Activated CD4-positive, alpha-beta T cell treated with anti-CD3 and anti-CD28 coated beads, Interleukin-2, amount 10 ng/mL, durations not matched to agents 7 days and 5 days (primary cell): ENCODE data around the gene GRK6. TPM values are rescaled to one million over a fixed set of nuclear protein-coding genes. Genes with fewer than 3 reads are reported as not detected.

Source experiments
- CTCF ChIA-PET: fragments of 350-600 bp; sonication (Branson Sonifier 250); formaldehyde crosslinking; loops from one replicate; lab custom pipeline; 2021; ENCODE audit warnings: antibody characterized with exemption; lab: Charles Lee
- POLR2A ChIA-PET: fragments of 350-600 bp; sonication (Branson Sonifier 250); formaldehyde crosslinking; loops from one replicate; lab custom pipeline; 2021; ENCODE audit warnings: antibody characterized with exemption; lab: Charles Lee
- DNase-seq: peaks from one replicate; pipeline ENCODE4 v3.0.0-alpha.2; 2020
- H3K27ac Mint-ChIP-seq: one replicate; pipeline ENCODE4 v1.8.0; 2021; ENCODE audit warnings: mild to moderate bottlenecking, moderate library complexity, mixed read lengths
- H3K27me3 Mint-ChIP-seq: one replicate; pipeline ENCODE4 v1.8.0; 2021; ENCODE audit warnings: mixed read lengths
- H3K36me3 Mint-ChIP-seq: one replicate; pipeline ENCODE4 v1.8.0; 2021; ENCODE audit warnings: low read depth, mixed read lengths
- H3K4me1 Mint-ChIP-seq: one replicate; pipeline ENCODE4 v1.8.0; 2021; ENCODE audit warnings: mixed read lengths
- H3K4me3 Mint-ChIP-seq: one replicate; pipeline ENCODE4 v1.8.0; 2021; ENCODE audit warnings: mild to moderate bottlenecking, moderate library complexity, mixed read lengths
- H3K9me3 Mint-ChIP-seq: one replicate; pipeline ENCODE4 v1.8.0; 2021; ENCODE audit warnings: mixed read lengths
- total RNA-seq, 2 experiments: library from RNA; stranded (reverse); gene quantifications; one replicate each; pipeline ENCODE4 v1.2.3, GENCODE V29; 2021

Gene GRK6
- total RNA-seq, 2 experiments from 2014 or later, result 242 to 296 TPM

DNA sequence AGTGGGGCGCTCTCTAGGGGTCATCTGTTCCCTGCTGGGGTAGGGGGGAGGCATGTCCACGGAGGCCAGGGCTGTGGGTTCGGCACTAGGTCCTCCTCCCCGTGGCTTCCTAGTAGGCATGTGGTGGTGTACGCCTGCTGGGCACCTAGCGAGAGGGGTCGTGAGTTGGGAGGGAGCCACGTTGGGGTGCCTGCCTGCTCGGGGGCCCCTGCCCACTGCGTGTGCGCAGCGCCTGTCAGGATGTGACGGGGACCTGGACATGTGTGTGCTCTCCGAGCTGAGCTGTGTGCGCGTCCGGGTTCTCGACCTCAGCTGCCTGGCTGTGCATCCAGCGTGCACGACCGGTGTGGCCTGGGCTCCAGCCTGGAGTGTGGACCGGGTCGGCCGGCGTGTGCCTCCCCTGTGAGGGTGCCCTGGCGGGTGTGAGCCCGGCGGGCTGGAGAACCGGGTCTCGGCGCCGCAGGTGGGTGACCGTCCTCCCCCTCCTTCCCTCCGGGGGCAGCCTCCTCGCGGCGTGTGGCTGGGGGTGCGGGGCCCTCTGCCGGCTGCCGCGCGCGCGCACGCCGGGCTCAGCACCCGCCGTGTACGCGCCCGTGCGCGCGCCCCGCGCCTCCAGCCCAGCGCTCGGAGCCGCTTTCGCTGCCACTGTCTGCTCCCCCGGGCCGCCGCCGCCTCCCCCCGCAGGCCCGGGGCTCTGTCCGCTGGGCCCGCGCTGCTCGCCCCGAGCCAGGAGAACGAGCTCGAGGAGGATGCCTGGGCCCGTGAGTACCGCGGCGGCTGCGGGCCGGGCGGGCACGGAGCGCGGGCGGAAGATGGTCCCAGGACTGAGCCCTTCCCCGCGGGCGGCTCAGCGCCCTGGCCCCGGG lies 20.0 kb downstream of the GRK6 start, which contains the start of gene PRR7:
Gene PRR7, plus strand, starts transcription at position 615 of the 866 bp plus-strand sequence. CDS start 8,254 bp downstream, outside the sequence.
- CTCF ChIA-PET, result interaction anchor here (1.1 to 46.8 kb wide), 9 partner anchors 4 to 137 kb away, joined by 4 to 1643 read pairs (median 8); partner anchors contain the start of genes F12, GRK6, PFN3 and PRR7
- H3K4me3 Mint-ChIP-seq, result peak within 1 kb of the TSS; percentile 63
- H3K36me3 Mint-ChIP-seq, result peaks cover 7% of the 10 kb centered on the region
- POLR2A ChIA-PET, result interaction anchor here (0.6 to 1.6 kb wide), 5 partner anchors 13 to 56 kb away, joined by 3 to 8 read pairs (median 4); no protein-coding TSS in a partner anchor
- no peaks in the 10 kb centered on the region for H3K9me3 Mint-ChIP-seq
- peak within 1 kb of the TSS; percentile 84 for H3K27ac Mint-ChIP-seq
- DNase-seq, result peak; percentile 68
- H3K4me1 Mint-ChIP-seq, result peaks cover 54% of the 10 kb centered on the region
- peaks cover 8% of the 10 kb centered on the region for H3K27me3 Mint-ChIP-seq

DNA sequence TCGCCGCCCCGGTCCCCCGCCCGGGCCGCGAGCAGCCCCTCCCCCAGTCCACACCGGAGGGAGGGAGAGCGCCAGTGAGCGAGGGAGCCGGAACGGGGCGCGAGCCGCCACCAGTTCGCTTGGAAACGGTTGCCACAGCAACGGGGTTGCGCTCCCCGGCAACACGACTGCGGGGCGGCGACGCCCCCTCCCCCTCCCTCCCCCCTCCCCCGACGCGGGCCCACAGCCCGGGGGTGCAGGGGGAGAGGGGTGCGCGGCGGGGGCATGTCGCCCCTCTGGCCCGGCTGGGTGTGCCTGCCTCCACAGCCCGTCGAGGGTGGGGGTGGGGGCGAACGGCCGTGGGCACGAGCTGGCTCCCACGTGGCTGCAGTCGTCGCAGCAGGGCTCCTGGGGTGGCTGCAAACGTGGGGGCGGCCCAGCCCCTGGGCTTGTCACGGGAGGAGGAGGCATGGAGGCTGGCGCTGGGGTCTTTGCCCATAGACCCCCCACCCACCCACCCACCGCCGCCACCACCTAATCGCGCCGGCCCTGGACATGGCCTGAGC lies 20.7 kb downstream of the GRK6 start:
- peak overlapping the region; percentile 53 for H3K4me3 Mint-ChIP-seq
- H3K4me1 Mint-ChIP-seq, result peaks cover 50% of the 10 kb centered on the region
- CTCF ChIA-PET, result interaction anchor here (1.5 to 46.8 kb wide), 7 partner anchors 3 to 138 kb away, joined by 3 to 1643 read pairs (median 12); partner anchors contain the start of genes F12, GRK6, PFN3 and PRR7
- H3K27ac Mint-ChIP-seq, result no peak overlapping the region
- no peaks in the 10 kb centered on the region for H3K9me3 Mint-ChIP-seq
- POLR2A ChIA-PET, result interaction anchor here (1.3 kb wide), 1 partner anchor 14 kb away, joined by 3 read pairs; no protein-coding TSS in a partner anchor
- peaks cover 8% of the 10 kb centered on the region for H3K27me3 Mint-ChIP-seq
- peak; percentile 83 for DNase-seq
- peaks cover 3% of the 10 kb centered on the region for H3K36me3 Mint-ChIP-seq

- Mint-ChIP-seq H3K4me3 (peak overlapping the region; percentile 53), H3K27ac (peak overlapping the region; percentile 73), H3K4me1 (peaks cover 47% of the 10 kb centered on the region), H3K27me3 (peaks cover 8% of the 10 kb centered on the region), H3K36me3 (peaks cover 3% of the 10 kb centered on the region), H3K9me3 (no peaks in the 10 kb centered on the region)
- DNase-seq, result peak; percentile 26
- POLR2A ChIA-PET, result interaction anchor here (0.8 kb wide), 1 partner anchor 43 kb away, joined by 4 read pairs; no protein-coding TSS in a partner anchor
- CTCF ChIA-PET, result interaction anchor here (0.9 to 46.8 kb wide), 7 partner anchors 6 to 138 kb away, joined by 3 to 1643 read pairs (median 5); partner anchors contain the start of genes F12, GRK6, PFN3 and PRR7
Observed at GRCh38 chr5:177447611-177448243, 21.3 kb downstream of the GRK6 start.

- peaks cover 49% of the 10 kb centered on the region for H3K4me1 Mint-ChIP-seq
- H3K4me3 Mint-ChIP-seq, result peak overlapping the region; percentile 64
- DNase-seq, result no peak
- ChIA-PET POLR2A (interaction anchor here (0.8 kb wide), 1 partner anchor 44 kb away, joined by 4 read pairs; no protein-coding TSS in a partner anchor), CTCF (interaction anchor here (0.9 to 46.8 kb wide), 8 partner anchors 7 to 139 kb away, joined by 3 to 1643 read pairs (median 6); partner anchors contain the start of genes F12, GRK6, PFN3 and PRR7)
- peak overlapping the region; percentile 73 for H3K27ac Mint-ChIP-seq
- peaks cover 3% of the 10 kb centered on the region for H3K36me3 Mint-ChIP-seq
- no peaks in the 10 kb centered on the region for H3K9me3 Mint-ChIP-seq
- peaks cover 13% of the 10 kb centered on the region for H3K27me3 Mint-ChIP-seq
Observed at GRCh38 chr5:177448244-177448950, 21.9 kb downstream of the GRK6 start.

GRCh38 chr5:177449140-177450061 lies 22.9 kb downstream of the GRK6 start:
- H3K27ac Mint-ChIP-seq, result no peak overlapping the region
- no peak for DNase-seq
- no peaks in the 10 kb centered on the region for H3K9me3 Mint-ChIP-seq
- POLR2A ChIA-PET, result interaction anchor here (0.6 kb wide), 1 partner anchor 18 kb away, joined by 5 read pairs; no protein-coding TSS in a partner anchor
- peaks cover 51% of the 10 kb centered on the region for H3K4me1 Mint-ChIP-seq
- no peak overlapping the region for H3K4me3 Mint-ChIP-seq
- CTCF ChIA-PET, result interaction anchor here (1.2 to 46.8 kb wide), 5 partner anchors 8 to 131 kb away, joined by 3 to 1643 read pairs (median 12); partner anchors contain the start of genes F12, GRK6, PFN3 and PRR7
- H3K36me3 Mint-ChIP-seq, result peaks cover 3% of the 10 kb centered on the region
- H3K27me3 Mint-ChIP-seq, result peaks cover 20% of the 10 kb centered on the region

DNA sequence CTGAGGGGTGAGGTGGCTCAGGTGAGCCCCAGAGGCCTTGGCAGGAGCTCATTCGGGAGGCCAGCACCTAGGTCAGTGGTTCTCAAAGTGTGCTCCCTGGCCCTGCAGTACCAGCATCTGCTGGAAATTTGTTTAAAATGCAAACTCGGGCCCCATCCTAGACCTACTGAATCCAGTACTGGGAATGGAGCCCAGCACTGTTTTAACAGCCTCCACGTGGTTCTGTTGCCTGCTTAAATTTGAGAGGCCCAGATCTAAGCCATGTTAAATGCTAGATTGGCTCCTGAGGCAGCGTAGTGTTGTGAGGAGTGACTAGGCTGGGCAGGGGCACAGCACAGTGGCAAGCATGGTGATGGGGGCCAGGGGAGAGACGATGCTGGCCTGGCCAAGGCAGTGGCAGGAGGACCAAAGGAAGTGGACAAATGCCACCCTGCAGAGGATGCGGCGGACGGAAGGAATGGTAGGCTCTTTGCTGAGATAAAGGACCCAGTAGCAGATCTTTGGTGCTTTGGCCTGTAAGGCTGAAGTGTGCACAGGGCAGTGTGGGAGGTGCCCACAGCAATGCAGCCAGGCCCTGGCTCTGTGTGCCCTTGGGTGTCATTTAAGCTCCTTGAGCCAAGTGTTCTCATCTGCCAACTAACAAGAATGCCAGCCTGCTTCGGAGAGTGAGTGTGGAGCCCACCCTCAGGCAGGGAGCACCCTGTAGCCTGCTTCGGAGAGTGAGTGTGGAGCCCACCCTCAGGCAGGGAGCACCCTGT lies 24.4 kb downstream of the GRK6 start:
- Mint-ChIP-seq H3K9me3 (no peaks in the 10 kb centered on the region), H3K36me3 (peaks cover 3% of the 10 kb centered on the region), H3K4me1 (peaks cover 36% of the 10 kb centered on the region), H3K27ac (no peak overlapping the region), H3K27me3 (peaks cover 20% of the 10 kb centered on the region), H3K4me3 (no peak overlapping the region)
- CTCF ChIA-PET, result interaction anchor here (0.5 to 46.8 kb wide), 4 partner anchors 10 to 141 kb away, joined by 3 to 1643 read pairs (median 83); partner anchors contain the start of genes F12, GRK6, PFN3 and PRR7
- POLR2A ChIA-PET, result no interaction called here
- DNase-seq, result no peak

DNA sequence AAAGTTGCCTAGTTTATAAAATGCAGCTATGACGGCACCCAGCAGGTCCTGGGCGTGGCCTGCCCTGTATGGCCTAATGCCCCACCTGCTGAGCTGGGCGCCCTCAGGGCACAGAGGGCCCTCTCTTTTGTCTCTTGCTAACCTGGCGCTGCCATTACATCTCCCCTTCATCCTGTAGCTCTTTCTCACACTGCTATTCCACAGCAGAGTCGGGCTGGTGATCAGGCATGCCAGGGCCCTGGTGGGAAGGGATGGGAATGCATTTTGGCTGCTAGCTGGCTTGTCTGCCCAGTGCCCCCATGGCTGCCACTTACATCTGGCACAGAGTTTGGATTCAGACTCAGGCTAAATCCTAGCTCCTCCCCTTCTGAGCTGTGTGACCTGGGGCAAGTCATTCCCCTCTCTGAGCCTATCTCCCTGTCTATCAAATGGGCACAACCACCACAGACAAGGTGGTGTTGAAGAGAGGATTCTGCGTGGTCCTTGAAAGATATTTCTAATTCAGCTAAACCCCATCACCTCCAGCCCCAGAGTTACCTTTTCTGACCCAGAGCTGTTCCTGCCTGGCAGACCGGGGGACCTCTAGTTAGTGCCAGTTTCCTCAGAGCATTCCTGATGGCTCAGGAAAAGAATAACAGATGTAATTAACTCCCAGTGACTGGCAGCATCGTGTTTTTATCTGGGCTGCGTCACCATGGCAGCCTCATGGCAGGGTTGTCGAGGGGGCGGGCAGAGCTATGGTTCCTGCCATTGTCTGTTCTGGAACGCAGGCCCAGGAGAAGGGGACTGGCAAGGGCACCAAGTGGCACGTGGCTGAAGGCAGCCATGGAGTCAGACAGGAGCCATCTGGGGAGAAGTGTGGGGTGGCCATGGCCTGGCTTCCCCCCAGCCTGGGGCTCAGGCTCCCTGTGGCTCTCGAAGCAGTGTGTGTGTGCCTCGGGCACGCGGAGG lies 26.5 kb downstream of the GRK6 start:
- Mint-ChIP-seq H3K27me3 (peaks cover 18% of the 10 kb centered on the region), H3K9me3 (no peaks in the 10 kb centered on the region), H3K4me3 (no peak overlapping the region), H3K4me1 (peaks cover 36% of the 10 kb centered on the region), H3K36me3 (peaks cover 3% of the 10 kb centered on the region), H3K27ac (no peak overlapping the region)
- ChIA-PET CTCF (interaction anchor here (0.7 to 46.8 kb wide), 15 partner anchors 12 to 146 kb away, joined by 3 to 1643 read pairs (median 4); partner anchors contain the start of genes B4GALT7, DOK3, F12 and GRK6), POLR2A (interaction anchor here (0.6 to 0.8 kb wide), 2 partner anchors 14 to 49 kb away, joined by 3 read pairs; no protein-coding TSS in a partner anchor)
- DNase-seq, result no peak

DNA sequence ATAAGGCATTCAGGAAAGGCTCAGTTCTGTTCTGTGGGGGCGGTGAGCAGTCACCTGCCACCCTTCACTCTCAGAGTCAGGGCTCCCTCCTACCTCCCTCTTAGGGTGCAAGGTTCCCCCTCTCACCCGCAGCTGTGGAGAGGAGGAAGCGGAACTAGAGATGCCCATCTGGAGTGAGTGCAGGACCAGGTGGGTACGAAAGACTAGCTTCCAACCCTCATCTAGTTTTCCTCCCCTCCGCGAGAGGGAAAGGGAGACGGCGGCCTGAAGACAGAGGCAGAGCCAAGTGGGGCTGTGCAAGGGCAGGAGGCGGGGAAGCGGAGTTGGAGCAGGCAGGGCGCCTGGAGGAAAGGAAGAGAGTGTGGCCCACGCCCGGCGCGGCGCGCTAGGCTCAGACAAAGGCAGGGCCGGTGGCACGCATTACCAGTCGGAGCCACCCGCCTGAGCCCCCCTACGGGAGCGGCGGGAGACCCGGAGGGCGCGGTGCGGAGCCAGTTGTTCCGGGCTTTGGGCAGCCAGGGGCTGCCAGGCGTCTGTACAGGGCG lies 27.4 kb downstream of the GRK6 start:
- POLR2A ChIA-PET, result interaction anchor here (0.6 kb wide), 1 partner anchor 9 kb away, joined by 3 read pairs; no protein-coding TSS in a partner anchor
- H3K27ac Mint-ChIP-seq, result peak overlapping the region; percentile 68

More for the DNA sequence above, 27.4 kb downstream of the GRK6 start:
- Mint-ChIP-seq H3K4me1 (peaks cover 28% of the 10 kb centered on the region), H3K9me3 (no peaks in the 10 kb centered on the region), H3K27me3 (peaks cover 11% of the 10 kb centered on the region), H3K4me3 (peak overlapping the region; percentile 68), H3K36me3 (no peaks in the 10 kb centered on the region)
- no peak for DNase-seq
- CTCF ChIA-PET, result interaction anchor here (0.6 to 46.8 kb wide), 21 partner anchors 9 to 145 kb away, joined by 3 to 1643 read pairs (median 9); partner anchors contain the start of genes B4GALT7, DDX41, DOK3 and F12
